Measurements from ENCODE around the gene FHOD1.

The FHOD1 gene

DNA sequence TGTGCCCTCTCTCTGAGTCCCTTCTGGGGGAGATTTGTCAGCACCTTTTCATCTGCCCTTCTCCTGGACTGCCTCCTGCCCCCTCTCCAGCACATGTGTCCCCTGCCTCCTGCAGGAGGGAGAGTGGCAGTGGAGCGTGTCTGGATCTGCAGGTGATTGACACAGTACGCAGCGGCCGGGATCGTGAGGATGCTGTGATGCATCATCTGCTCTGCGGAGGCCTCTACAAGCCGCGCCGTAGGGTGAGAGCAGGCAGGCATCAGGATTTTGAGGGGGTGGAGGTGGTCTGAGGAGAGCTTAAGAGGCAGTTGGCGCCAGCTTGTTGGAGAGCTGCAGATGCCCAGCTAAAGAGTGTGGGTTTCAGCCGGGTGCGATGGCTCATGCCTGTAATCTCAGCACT is 12.4 kb upstream of the FHOD1 start:
- no peak overlapping the region for H3K4me3 ChIP-seq (ENCODE audit: insufficient read depth, low read depth, low read length, poor library complexity, severe bottlenecking)
- no peak for DNase-seq
- H3K27me3 ChIP-seq (replicated peaks; ENCODE audit: control insufficient read depth, insufficient read depth, low read length, poor library complexity, severe bottlenecking) = no peaks in the 10 kb centered on the region
- no peak overlapping the region for H3K27ac ChIP-seq (ENCODE audit: insufficient read depth, low read length, poor library complexity, severe bottlenecking)
- no peaks in the 10 kb centered on the region for H3K9me3 ChIP-seq (ENCODE audit: control insufficient read depth, low read length)
- no peaks in the 10 kb centered on the region for H3K4me1 ChIP-seq (ENCODE audit: control insufficient read depth, insufficient read depth, low read length, poor library complexity, severe bottlenecking)
- no peaks in the 10 kb centered on the region for H3K36me3 ChIP-seq (ENCODE audit: control insufficient read depth, insufficient read depth, low read length)

GRCh38 chr16:67258161-67258835 is 11.0 kb upstream of the FHOD1 start:
- no peak for DNase-seq

DNA sequence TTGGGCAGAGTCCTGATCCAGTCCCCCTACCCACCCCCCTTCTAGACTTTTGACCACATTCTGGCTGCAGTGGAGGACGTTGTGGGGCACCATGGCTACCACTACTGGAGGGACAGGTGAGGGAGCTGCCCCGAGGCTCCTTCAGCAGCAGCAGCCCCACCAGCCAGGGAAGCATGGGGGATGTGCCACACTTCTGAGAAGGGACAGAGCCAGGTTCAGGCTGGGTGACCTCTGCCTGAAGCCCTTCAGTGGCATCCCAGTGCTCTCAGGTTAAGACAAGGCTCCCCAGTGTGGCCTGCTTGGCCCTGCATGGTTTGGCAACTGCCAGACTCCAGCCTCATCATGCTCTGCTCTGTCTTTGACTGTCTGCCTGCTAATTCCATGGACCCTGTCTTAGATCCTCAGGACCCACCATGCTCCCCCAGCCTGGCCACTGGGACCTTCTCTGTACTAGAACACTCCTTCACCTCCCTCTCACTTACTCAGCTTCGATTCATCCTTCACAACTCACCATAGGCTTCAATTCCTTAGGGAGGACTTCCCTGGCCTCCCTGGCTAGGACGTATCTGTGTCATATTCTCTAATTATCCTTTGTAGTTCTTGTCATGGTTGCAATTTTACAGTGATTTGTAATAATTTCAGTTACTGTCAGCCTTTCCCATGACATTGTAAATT is 10.3 kb upstream of the FHOD1 start:
- Histone ChIP-seq H3K27me3 (replicated peaks; ENCODE audit: control insufficient read depth, insufficient read depth, low read length, poor library complexity, severe bottlenecking) (no peaks in the 10 kb centered on the region), H3K9me3 (ENCODE audit: control insufficient read depth, low read length) (no peaks in the 10 kb centered on the region), H3K4me1 (ENCODE audit: control insufficient read depth, insufficient read depth, low read length, poor library complexity, severe bottlenecking) (no peaks in the 10 kb centered on the region), H3K27ac (ENCODE audit: insufficient read depth, low read length, poor library complexity, severe bottlenecking) (no peak overlapping the region), H3K36me3 (ENCODE audit: control insufficient read depth, insufficient read depth, low read length) (no peaks in the 10 kb centered on the region), H3K4me3 (ENCODE audit: insufficient read depth, low read depth, low read length, poor library complexity, severe bottlenecking) (no peak overlapping the region)
- DNase-seq = no peak

More at GRCh38 chr16:67258161-67258835, 11.0 kb upstream of the FHOD1 start:
- Histone ChIP-seq H3K4me1 (ENCODE audit: control insufficient read depth, insufficient read depth, low read length, poor library complexity, severe bottlenecking) (no peaks in the 10 kb centered on the region), H3K36me3 (ENCODE audit: control insufficient read depth, insufficient read depth, low read length) (no peaks in the 10 kb centered on the region), H3K27ac (ENCODE audit: insufficient read depth, low read length, poor library complexity, severe bottlenecking) (no peak overlapping the region), H3K9me3 (ENCODE audit: control insufficient read depth, low read length) (no peaks in the 10 kb centered on the region), H3K4me3 (ENCODE audit: insufficient read depth, low read depth, low read length, poor library complexity, severe bottlenecking) (no peak overlapping the region), H3K27me3 (replicated peaks; ENCODE audit: control insufficient read depth, insufficient read depth, low read length, poor library complexity, severe bottlenecking) (no peaks in the 10 kb centered on the region)

- Histone ChIP-seq H3K36me3 (ENCODE audit: control insufficient read depth, insufficient read depth, low read length) (no peaks in the 10 kb centered on the region), H3K4me1 (ENCODE audit: control insufficient read depth, insufficient read depth, low read length, poor library complexity, severe bottlenecking) (no peaks in the 10 kb centered on the region), H3K4me3 (ENCODE audit: insufficient read depth, low read depth, low read length, poor library complexity, severe bottlenecking) (no peak overlapping the region), H3K27ac (ENCODE audit: insufficient read depth, low read length, poor library complexity, severe bottlenecking) (no peak overlapping the region), H3K27me3 (replicated peaks; ENCODE audit: control insufficient read depth, insufficient read depth, low read length, poor library complexity, severe bottlenecking) (no peaks in the 10 kb centered on the region), H3K9me3 (ENCODE audit: control insufficient read depth, low read length) (no peaks in the 10 kb centered on the region)
- no peak for DNase-seq
Measured at GRCh38 chr16:67256701-67257230, 9.5 kb upstream of the FHOD1 start.

DNA sequence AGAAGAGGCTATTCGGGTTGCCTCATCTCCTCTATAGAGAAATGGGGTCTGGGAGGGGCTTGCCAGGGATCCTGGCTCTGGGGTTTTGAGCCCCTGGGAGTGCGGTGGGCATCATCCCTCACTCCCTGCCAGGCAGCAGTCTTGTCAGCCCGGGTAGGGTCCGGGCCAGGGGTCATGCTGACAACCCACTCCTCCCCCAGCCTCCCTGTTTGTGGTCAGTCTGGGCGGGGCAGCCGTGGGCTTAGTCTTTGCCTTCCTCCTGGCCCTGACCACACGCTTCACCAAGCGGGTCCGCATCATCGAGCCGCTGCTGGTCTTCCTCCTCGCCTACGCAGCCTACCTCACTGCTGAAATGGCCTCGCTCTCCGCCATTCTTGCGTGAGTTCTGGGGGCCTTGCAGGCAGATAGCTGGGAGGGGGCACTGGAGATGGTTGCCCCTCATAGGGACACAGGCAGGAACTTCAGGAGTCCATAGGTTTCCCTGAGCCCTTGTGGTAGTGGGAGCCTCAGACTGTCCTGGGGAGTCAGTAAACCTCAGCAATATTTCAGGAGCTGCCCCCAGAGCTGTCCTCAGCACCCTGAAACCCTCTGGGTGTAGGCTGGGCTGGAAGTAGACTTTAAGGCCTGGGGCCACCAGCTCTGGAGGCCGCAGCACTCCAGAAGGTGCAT is 8.4 kb upstream of the FHOD1 start:
- H3K36me3 ChIP-seq (ENCODE audit: control insufficient read depth, insufficient read depth, low read length) = no peaks in the 10 kb centered on the region
- no peak overlapping the region for H3K27ac ChIP-seq (ENCODE audit: insufficient read depth, low read length, poor library complexity, severe bottlenecking)

GRCh38 chr16:67254801-67255552 is 7.7 kb upstream of the FHOD1 start:
- Histone ChIP-seq H3K4me3 (ENCODE audit: insufficient read depth, low read depth, low read length, poor library complexity, severe bottlenecking) (no peak overlapping the region), H3K27me3 (replicated peaks; ENCODE audit: control insufficient read depth, insufficient read depth, low read length, poor library complexity, severe bottlenecking) (peaks cover 3% of the 10 kb centered on the region), H3K36me3 (ENCODE audit: control insufficient read depth, insufficient read depth, low read length) (no peaks in the 10 kb centered on the region)

More for the DNA sequence above, 8.4 kb upstream of the FHOD1 start:
- no peak for DNase-seq
- no peaks in the 10 kb centered on the region for H3K4me1 ChIP-seq (ENCODE audit: control insufficient read depth, insufficient read depth, low read length, poor library complexity, severe bottlenecking)
- H3K9me3 ChIP-seq (ENCODE audit: control insufficient read depth, low read length) = no peaks in the 10 kb centered on the region
- H3K4me3 ChIP-seq (ENCODE audit: insufficient read depth, low read depth, low read length, poor library complexity, severe bottlenecking) = no peak overlapping the region
- no peaks in the 10 kb centered on the region for H3K27me3 ChIP-seq (replicated peaks; ENCODE audit: control insufficient read depth, insufficient read depth, low read length, poor library complexity, severe bottlenecking)

DNA sequence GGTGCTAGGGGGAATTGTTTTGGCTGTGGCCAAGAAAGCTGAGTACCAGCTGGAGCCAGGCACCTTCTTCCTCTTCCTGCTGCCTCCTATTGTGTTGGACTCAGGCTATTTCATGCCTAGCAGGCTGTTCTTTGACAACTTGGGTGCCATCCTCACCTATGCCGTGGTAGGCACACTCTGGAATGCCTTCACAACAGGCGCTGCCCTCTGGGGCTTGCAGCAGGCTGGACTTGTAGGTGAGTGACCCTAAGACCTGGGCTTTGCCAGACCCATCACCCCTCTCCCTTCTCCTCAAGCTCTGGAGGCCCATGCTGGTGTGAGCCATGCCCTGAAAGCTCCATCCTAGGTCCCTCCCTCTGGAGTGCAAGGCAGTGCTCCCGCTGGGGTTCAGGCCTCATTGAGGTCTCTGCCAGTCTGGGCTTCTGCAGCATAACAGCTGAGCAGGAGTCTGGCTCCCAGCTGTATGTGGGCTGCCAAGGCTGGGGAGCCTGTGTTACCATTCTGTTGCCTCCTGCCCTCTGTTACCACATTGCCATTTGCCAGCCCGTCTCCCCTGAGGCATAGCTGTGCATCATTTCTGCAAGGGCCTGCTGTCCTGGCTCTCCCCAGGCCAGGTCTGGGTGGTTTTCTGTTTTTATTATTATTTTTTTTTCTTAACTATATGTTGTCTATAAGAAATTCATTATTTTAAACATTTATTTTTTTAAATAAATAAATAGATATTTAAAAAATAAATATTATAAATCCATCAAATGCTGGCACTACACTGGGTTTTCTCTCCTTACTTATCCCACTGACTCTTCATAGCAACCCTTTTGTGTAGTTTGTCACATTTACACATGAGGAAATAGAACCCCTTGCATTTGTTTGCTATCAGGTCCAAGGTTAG is 5.6 kb upstream of the FHOD1 start:
- Histone ChIP-seq H3K27ac (ENCODE audit: insufficient read depth, low read length, poor library complexity, severe bottlenecking) (no peak overlapping the region), H3K27me3 (replicated peaks; ENCODE audit: control insufficient read depth, insufficient read depth, low read length, poor library complexity, severe bottlenecking) (peaks cover 4% of the 10 kb centered on the region), H3K4me1 (ENCODE audit: control insufficient read depth, insufficient read depth, low read length, poor library complexity, severe bottlenecking) (peaks cover 16% of the 10 kb centered on the region), H3K9me3 (ENCODE audit: control insufficient read depth, low read length) (no peaks in the 10 kb centered on the region), H3K4me3 (ENCODE audit: insufficient read depth, low read depth, low read length, poor library complexity, severe bottlenecking) (no peak overlapping the region), H3K36me3 (ENCODE audit: control insufficient read depth, insufficient read depth, low read length) (no peaks in the 10 kb centered on the region)
- DNase-seq = no peak

More at GRCh38 chr16:67254801-67255552, 7.7 kb upstream of the FHOD1 start:
- H3K9me3 ChIP-seq (ENCODE audit: control insufficient read depth, low read length) = no peaks in the 10 kb centered on the region
- H3K27ac ChIP-seq (ENCODE audit: insufficient read depth, low read length, poor library complexity, severe bottlenecking) = no peak overlapping the region
- H3K4me1 ChIP-seq (ENCODE audit: control insufficient read depth, insufficient read depth, low read length, poor library complexity, severe bottlenecking) = no peaks in the 10 kb centered on the region
- DNase-seq = no peak

DNA sequence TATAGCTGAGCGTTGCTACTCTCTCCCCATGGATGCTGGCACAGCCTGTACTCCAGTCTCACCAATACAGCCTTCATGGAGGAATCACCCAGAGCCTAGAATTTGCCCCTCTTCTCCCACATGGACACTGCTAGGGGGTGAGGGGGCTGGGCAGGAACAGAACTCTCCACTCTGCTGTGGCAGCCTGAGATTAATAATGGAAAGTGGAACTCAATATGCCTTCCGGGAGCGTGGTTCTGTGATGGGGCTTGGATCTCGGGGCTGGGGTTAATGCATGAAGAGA is 2.7 kb upstream of the FHOD1 start:
- Histone ChIP-seq H3K27me3 (replicated peaks; ENCODE audit: control insufficient read depth, insufficient read depth, low read length, poor library complexity, severe bottlenecking) (peaks cover 4% of the 10 kb centered on the region), H3K36me3 (ENCODE audit: control insufficient read depth, insufficient read depth, low read length) (no peaks in the 10 kb centered on the region), H3K9me3 (ENCODE audit: control insufficient read depth, low read length) (no peaks in the 10 kb centered on the region), H3K27ac (ENCODE audit: insufficient read depth, low read length, poor library complexity, severe bottlenecking) (no peak overlapping the region), H3K4me1 (ENCODE audit: control insufficient read depth, insufficient read depth, low read length, poor library complexity, severe bottlenecking) (peaks cover 36% of the 10 kb centered on the region), H3K4me3 (ENCODE audit: insufficient read depth, low read depth, low read length, poor library complexity, severe bottlenecking) (no peak overlapping the region)
- no peak for DNase-seq
